GM23338 (cell line): ENCODE results near the gene CDK13. TPM values are rescaled to one million over a fixed set of nuclear protein-coding genes. Genes with fewer than 3 reads are reported as not detected.

Experiments
- ATAC-seq: fragments of 200-7000 bp; cut with Tn5 transposase; 3 replicates; pipeline ENCODE4 v1.9.1; 2020
- DNase-seq: peaks from one replicate; pipeline ENCODE4 v3.0.0-alpha.2; 2015; ENCODE audit warnings: low spot score
- H2AFZ ChIP-seq: fragments of 200-600 bp; sonication (generic); 2 replicates; pipeline ENCODE4 v1.8.0; 2016; ENCODE audit warnings: antibody characterized with exemption, mild to moderate bottlenecking, moderate library complexity
- H3F3A ChIP-seq: fragments of 200-600 bp; sonication (generic); replicated peaks from 2 replicates; pipeline ENCODE4 v1.8.0; 2017; ENCODE audit warnings: antibody characterized with exemption, mixed run types, low read depth
- H3K27ac ChIP-seq: fragments of 200-600 bp; sonication (generic); 2 replicates; pipeline ENCODE4 v1.6.1; 2016; ENCODE audit warnings: low read depth
- H3K27me3 ChIP-seq: fragments of 200-600 bp; sonication (generic); 2 replicates; pipeline ENCODE4 v1.8.0; 2016; ENCODE audit warnings: mild to moderate bottlenecking, mixed run types, moderate library complexity; ENCODE audit not compliant: insufficient read depth
- H3K36me3 ChIP-seq: fragments of 200-600 bp; sonication (generic); 2 replicates; pipeline ENCODE4 v1.8.0; 2016; ENCODE audit warnings: mild to moderate bottlenecking; ENCODE audit not compliant: insufficient read depth
- H3K4me1 ChIP-seq: fragments of 200-600 bp; sonication (generic); 2 replicates; pipeline ENCODE4 v1.8.0; 2016; ENCODE audit warnings: mild to moderate bottlenecking, moderate library complexity; ENCODE audit not compliant: insufficient read depth
- H3K4me2 ChIP-seq: fragments of 200-600 bp; sonication (generic); 2 replicates; pipeline ENCODE4 v1.7.1; 2017; ENCODE audit warnings: mixed run types
- H3K4me3 ChIP-seq: fragments of 200-600 bp; sonication (generic); 2 replicates; pipeline ENCODE4 v1.6.1; 2016; ENCODE audit warnings: mixed run types
- H3K79me2 ChIP-seq: fragments of 200-600 bp; sonication (generic); replicated peaks from 2 replicates; pipeline ENCODE4 v1.8.0; 2017; ENCODE audit warnings: mild to moderate bottlenecking; ENCODE audit not compliant: insufficient read depth
- H3K9me2 ChIP-seq: fragments of 200-600 bp; sonication (generic); 2 replicates; pipeline ENCODE4 v1.8.0; 2017; ENCODE audit not compliant: insufficient read depth
- H4K20me1 ChIP-seq: fragments of 200-600 bp; sonication (generic); replicated peaks from 2 replicates; pipeline ENCODE4 v1.8.0; 2017; ENCODE audit warnings: mild to moderate bottlenecking; ENCODE audit not compliant: insufficient read depth
- H3K27ac Mint-ChIP-seq: 2 replicates; pipeline ENCODE4 v1.8.0; 2020; ENCODE audit warnings: inconsistent platforms, mild to moderate bottlenecking, moderate library complexity, mixed read lengths
- H3K27me3 Mint-ChIP-seq: 3 replicates; pipeline ENCODE4 v1.8.0; 2022; ENCODE audit warnings: low read depth, mild to moderate bottlenecking, moderate library complexity, mixed read lengths, inconsistent platforms; ENCODE audit not compliant: insufficient read depth, poor library complexity
- H3K36me3 Mint-ChIP-seq: 3 replicates; pipeline ENCODE4 v1.8.0; 2021; ENCODE audit warnings: low read depth, mild to moderate bottlenecking, inconsistent platforms, moderate library complexity, mixed read lengths
- H3K4me1 Mint-ChIP-seq: 3 replicates; pipeline ENCODE4 v1.8.0; 2020; ENCODE audit warnings: mild to moderate bottlenecking, inconsistent platforms, mixed read lengths
- H3K4me3 Mint-ChIP-seq: 3 replicates; pipeline ENCODE4 v1.8.0; 2021; ENCODE audit warnings: moderate library complexity, mild to moderate bottlenecking, inconsistent platforms, mixed read lengths
- H3K9me3 Mint-ChIP-seq: 3 replicates; pipeline ENCODE4 v1.8.0; 2020; ENCODE audit warnings: moderate library complexity, mild to moderate bottlenecking, inconsistent platforms, mixed read lengths
- CREB1 ChIP-seq: fragments of 250-450 bp; sonication (Bioruptor Pico); IDR thresholded peaks from 2 replicates; pipeline ENCODE4 v1.5.0; 2020; ENCODE audit warnings: low read depth, mild to moderate bottlenecking, moderate library complexity
- EZH2 ChIP-seq: fragments of 200-600 bp; sonication (generic); IDR thresholded peaks from one replicate; pipeline ENCODE4 v1.8.0; 2017; ENCODE audit warnings: antibody characterized with exemption, mild to moderate bottlenecking, low read depth; ENCODE audit not compliant: unreplicated experiment
- JUNB ChIP-seq: IDR thresholded peaks from one replicate; pipeline ENCODE4 v1.6.1; 2016; ENCODE audit warnings: antibody characterized with exemption; ENCODE audit not compliant: unreplicated experiment
- NANOG ChIP-seq: IDR thresholded peaks from 2 replicates; pipeline ENCODE4 v1.6.1; 2016; ENCODE audit warnings: antibody characterized with exemption, borderline replicate concordance
- POLR2AphosphoS5 ChIP-seq: IDR thresholded peaks from 2 replicates; pipeline ENCODE4 v1.6.1; 2016; ENCODE audit warnings: antibody characterized with exemption, low read depth
- STAT1 ChIP-seq: IDR thresholded peaks from one replicate; pipeline ENCODE4 v1.6.1; 2016; ENCODE audit warnings: antibody characterized with exemption; ENCODE audit not compliant: unreplicated experiment
- ZNF114 ChIP-seq: fragments of 250-450 bp; sonication (Bioruptor Pico); IDR thresholded peaks from 2 replicates; pipeline ENCODE4 v1.5.0; 2020; ENCODE audit warnings: mild to moderate bottlenecking, moderate library complexity
- ZNF331 ChIP-seq: fragments of 250-450 bp; sonication (Bioruptor Pico); IDR thresholded peaks from 2 replicates; pipeline ENCODE4 v1.5.0; 2020; ENCODE audit warnings: low read depth, mild to moderate bottlenecking, moderate library complexity
- polyA plus RNA-seq: library from polyadenylated mRNA; unstranded; fragments of >200 nt; fragmentation: Nextera tagmentation; extraction: Ambion mirVana; gene quantifications from 2 replicates; pipeline ENCODE4 v1.2.1, GENCODE V29; 2016
- total RNA-seq: library from RNA; depleted of rRNA; stranded (reverse); fragments of >200 nt; shearing (Covaris generic); gene quantifications from 2 replicates; pipeline ENCODE4 v1.2.3, GENCODE V29; 2014
- TF ChIP-seq, protein P1 (sequence below): fragments of 250-450 bp; sonication (Bioruptor Pico); IDR thresholded peaks from 2 replicates; pipeline ENCODE4 v1.5.0; 2020; ENCODE audit warnings: mild to moderate bottlenecking, moderate library complexity
- TF ChIP-seq, protein P2 (sequence below): IDR thresholded peaks from 2 replicates; pipeline ENCODE4 v1.6.1; 2016; ENCODE audit warnings: antibody characterized with exemption
- TF ChIP-seq, protein P3 (sequence below), 2 experiments: fragments of 200-600 bp in 1 of 2; sonication (generic) in 1 of 2; conservative IDR thresholded peaks; 2 replicates each; pipeline versions ENCODE4 v1.5.1 to v1.6.1; 2016 to 2017; ENCODE audit warnings: antibody characterized with exemption in 2 of 2, low read depth in 2 of 2, mild to moderate bottlenecking in 2 of 2, moderate library complexity in 1 of 2
- TF ChIP-seq, protein P4 (sequence below): IDR thresholded peaks from one replicate; pipeline ENCODE4 v1.6.1; 2018; ENCODE audit warnings: antibody characterized with exemption; ENCODE audit not compliant: unreplicated experiment

The CDK13 gene
- total and polyA plus RNA-seq, 2 experiments from 2014 or later, result 39.4 to 80.2 TPM

DNA sequence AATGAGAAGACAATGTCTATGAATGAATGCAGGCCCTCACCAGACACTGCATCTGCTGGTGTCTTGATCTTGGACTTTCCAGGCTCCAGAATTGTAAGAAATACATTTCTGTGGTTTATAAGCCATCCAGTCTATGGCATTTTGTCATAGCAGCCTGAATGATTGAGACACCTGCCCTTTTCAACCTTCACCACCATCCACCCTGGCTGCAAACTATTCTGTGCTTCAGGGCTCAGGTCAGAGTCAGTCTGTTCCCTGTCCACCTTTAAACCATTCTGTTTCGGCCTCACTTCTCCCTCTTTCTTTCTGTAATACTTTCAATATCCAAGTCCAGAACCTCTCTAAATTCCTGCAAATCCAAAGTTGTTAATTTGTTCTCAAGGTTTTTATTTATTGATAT lies 15.9 kb upstream of the CDK13 start:
- Histone ChIP-seq H2AFZ (no peak overlapping the region), H3K36me3 (no peaks in the 10 kb centered on the region), H3K27me3 (no peaks in the 10 kb centered on the region), H3K4me1 (peaks cover 4% of the 10 kb centered on the region), H3K4me3 (no peak overlapping the region), H4K20me1 (no peaks in the 10 kb centered on the region), H3K79me2 (no peaks in the 10 kb centered on the region), H3K27ac (no peak overlapping the region), H3K9me2 (no peaks in the 10 kb centered on the region; the same call in 1 of the 2 replicates), H3F3A (no peaks in the 10 kb centered on the region), H3K4me2 (no peak overlapping the region)
- TF ChIP-seq CREB1 (CRISPR knock-in tag), result no peak
- TF ChIP-seq, protein P1, sequence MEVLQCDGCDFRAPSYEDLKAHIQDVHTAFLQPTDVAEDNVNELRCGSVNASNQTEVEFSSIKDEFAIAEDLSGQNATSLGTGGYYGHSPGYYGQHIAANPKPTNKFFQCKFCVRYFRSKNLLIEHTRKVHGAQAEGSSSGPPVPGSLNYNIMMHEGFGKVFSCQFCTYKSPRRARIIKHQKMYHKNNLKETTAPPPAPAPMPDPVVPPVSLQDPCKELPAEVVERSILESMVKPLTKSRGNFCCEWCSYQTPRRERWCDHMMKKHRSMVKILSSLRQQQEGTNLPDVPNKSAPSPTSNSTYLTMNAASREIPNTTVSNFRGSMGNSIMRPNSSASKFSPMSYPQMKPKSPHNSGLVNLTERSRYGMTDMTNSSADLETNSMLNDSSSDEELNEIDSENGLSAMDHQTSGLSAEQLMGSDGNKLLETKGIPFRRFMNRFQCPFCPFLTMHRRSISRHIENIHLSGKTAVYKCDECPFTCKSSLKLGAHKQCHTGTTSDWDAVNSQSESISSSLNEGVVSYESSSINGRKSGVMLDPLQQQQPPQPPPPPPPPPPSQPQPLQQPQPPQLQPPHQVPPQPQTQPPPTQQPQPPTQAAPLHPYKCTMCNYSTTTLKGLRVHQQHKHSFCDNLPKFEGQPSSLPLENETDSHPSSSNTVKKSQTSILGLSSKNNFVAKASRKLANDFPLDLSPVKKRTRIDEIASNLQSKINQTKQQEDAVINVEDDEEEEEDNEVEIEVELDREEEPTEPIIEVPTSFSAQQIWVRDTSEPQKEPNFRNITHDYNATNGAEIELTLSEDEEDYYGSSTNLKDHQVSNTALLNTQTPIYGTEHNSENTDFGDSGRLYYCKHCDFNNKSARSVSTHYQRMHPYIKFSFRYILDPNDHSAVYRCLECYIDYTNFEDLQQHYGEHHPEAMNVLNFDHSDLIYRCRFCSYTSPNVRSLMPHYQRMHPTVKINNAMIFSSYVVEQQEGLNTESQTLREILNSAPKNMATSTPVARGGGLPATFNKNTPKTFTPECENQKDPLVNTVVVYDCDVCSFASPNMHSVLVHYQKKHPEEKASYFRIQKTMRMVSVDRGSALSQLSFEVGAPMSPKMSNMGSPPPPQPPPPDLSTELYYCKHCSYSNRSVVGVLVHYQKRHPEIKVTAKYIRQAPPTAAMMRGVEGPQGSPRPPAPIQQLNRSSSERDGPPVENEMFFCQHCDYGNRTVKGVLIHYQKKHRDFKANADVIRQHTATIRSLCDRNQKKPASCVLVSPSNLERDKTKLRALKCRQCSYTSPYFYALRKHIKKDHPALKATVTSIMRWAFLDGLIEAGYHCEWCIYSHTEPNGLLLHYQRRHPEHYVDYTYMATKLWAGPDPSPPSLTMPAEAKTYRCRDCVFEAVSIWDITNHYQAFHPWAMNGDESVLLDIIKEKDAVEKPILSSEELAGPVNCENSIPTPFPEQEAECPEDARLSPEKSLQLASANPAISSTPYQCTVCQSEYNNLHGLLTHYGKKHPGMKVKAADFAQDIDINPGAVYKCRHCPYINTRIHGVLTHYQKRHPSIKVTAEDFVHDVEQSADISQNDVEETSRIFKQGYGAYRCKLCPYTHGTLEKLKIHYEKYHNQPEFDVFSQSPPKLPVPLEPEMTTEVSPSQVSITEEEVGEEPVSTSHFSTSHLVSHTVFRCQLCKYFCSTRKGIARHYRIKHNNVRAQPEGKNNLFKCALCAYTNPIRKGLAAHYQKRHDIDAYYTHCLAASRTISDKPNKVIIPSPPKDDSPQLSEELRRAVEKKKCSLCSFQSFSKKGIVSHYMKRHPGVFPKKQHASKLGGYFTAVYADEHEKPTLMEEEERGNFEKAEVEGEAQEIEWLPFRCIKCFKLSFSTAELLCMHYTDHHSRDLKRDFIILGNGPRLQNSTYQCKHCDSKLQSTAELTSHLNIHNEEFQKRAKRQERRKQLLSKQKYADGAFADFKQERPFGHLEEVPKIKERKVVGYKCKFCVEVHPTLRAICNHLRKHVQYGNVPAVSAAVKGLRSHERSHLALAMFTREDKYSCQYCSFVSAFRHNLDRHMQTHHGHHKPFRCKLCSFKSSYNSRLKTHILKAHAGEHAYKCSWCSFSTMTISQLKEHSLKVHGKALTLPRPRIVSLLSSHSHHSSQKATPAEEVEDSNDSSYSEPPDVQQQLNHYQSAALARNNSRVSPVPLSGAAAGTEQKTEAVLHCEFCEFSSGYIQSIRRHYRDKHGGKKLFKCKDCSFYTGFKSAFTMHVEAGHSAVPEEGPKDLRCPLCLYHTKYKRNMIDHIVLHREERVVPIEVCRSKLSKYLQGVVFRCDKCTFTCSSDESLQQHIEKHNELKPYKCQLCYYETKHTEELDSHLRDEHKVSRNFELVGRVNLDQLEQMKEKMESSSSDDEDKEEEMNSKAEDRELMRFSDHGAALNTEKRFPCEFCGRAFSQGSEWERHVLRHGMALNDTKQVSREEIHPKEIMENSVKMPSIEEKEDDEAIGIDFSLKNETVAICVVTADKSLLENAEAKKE, result no peak
- TF ChIP-seq STAT1, result no peak
- TF ChIP-seq, protein P2, sequence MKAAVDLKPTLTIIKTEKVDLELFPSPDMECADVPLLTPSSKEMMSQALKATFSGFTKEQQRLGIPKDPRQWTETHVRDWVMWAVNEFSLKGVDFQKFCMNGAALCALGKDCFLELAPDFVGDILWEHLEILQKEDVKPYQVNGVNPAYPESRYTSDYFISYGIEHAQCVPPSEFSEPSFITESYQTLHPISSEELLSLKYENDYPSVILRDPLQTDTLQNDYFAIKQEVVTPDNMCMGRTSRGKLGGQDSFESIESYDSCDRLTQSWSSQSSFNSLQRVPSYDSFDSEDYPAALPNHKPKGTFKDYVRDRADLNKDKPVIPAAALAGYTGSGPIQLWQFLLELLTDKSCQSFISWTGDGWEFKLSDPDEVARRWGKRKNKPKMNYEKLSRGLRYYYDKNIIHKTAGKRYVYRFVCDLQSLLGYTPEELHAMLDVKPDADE, result no peak
- no peak for TF ChIP-seq EZH2
- TF ChIP-seq, protein P3, sequence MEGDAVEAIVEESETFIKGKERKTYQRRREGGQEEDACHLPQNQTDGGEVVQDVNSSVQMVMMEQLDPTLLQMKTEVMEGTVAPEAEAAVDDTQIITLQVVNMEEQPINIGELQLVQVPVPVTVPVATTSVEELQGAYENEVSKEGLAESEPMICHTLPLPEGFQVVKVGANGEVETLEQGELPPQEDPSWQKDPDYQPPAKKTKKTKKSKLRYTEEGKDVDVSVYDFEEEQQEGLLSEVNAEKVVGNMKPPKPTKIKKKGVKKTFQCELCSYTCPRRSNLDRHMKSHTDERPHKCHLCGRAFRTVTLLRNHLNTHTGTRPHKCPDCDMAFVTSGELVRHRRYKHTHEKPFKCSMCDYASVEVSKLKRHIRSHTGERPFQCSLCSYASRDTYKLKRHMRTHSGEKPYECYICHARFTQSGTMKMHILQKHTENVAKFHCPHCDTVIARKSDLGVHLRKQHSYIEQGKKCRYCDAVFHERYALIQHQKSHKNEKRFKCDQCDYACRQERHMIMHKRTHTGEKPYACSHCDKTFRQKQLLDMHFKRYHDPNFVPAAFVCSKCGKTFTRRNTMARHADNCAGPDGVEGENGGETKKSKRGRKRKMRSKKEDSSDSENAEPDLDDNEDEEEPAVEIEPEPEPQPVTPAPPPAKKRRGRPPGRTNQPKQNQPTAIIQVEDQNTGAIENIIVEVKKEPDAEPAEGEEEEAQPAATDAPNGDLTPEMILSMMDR (conservative IDR thresholded peaks at IDR 0.05; ENCODE audit: low read depth in 2 of 2), result no peak
- no peak for TF ChIP-seq JUNB
- TF ChIP-seq, protein P4, sequence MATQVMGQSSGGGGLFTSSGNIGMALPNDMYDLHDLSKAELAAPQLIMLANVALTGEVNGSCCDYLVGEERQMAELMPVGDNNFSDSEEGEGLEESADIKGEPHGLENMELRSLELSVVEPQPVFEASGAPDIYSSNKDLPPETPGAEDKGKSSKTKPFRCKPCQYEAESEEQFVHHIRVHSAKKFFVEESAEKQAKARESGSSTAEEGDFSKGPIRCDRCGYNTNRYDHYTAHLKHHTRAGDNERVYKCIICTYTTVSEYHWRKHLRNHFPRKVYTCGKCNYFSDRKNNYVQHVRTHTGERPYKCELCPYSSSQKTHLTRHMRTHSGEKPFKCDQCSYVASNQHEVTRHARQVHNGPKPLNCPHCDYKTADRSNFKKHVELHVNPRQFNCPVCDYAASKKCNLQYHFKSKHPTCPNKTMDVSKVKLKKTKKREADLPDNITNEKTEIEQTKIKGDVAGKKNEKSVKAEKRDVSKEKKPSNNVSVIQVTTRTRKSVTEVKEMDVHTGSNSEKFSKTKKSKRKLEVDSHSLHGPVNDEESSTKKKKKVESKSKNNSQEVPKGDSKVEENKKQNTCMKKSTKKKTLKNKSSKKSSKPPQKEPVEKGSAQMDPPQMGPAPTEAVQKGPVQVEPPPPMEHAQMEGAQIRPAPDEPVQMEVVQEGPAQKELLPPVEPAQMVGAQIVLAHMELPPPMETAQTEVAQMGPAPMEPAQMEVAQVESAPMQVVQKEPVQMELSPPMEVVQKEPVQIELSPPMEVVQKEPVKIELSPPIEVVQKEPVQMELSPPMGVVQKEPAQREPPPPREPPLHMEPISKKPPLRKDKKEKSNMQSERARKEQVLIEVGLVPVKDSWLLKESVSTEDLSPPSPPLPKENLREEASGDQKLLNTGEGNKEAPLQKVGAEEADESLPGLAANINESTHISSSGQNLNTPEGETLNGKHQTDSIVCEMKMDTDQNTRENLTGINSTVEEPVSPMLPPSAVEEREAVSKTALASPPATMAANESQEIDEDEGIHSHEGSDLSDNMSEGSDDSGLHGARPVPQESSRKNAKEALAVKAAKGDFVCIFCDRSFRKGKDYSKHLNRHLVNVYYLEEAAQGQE, result no peak
- no peak for TF ChIP-seq ZNF114 (CRISPR knock-in tag)
- no peak for TF ChIP-seq NANOG
- TF ChIP-seq POLR2AphosphoS5, result no peak
- no peak for TF ChIP-seq ZNF331
- no peak overlapping the region for H3K4me3 Mint-ChIP-seq
- H3K9me3 Mint-ChIP-seq, result no peaks in the 10 kb centered on the region
- no peak overlapping the region for H3K27ac Mint-ChIP-seq
- no peaks in the 10 kb centered on the region for H3K36me3 Mint-ChIP-seq
- DNase-seq (no peak), ATAC-seq (no peak)
- H3K27me3 Mint-ChIP-seq, result peaks cover 1% of the 10 kb centered on the region
- H3K4me1 Mint-ChIP-seq, result peaks cover 2% of the 10 kb centered on the region; the same call in 1 of the 3 replicates
